GM18517 (cell line): ENCODE data around the gene STOML2.
A peak's percentile ranks its signal among the peaks of the same experiment; 100 is the strongest.

Source experiments
- ATAC-seq: cut with Tn5 transposase; IDR thresholded peaks from one replicate; pipeline ENCODE4 v1.9.1; 2021; ENCODE audit warnings: mild to moderate bottlenecking, moderate library complexity; ENCODE audit not compliant: unreplicated experiment

The STOML2 gene

DNA sequence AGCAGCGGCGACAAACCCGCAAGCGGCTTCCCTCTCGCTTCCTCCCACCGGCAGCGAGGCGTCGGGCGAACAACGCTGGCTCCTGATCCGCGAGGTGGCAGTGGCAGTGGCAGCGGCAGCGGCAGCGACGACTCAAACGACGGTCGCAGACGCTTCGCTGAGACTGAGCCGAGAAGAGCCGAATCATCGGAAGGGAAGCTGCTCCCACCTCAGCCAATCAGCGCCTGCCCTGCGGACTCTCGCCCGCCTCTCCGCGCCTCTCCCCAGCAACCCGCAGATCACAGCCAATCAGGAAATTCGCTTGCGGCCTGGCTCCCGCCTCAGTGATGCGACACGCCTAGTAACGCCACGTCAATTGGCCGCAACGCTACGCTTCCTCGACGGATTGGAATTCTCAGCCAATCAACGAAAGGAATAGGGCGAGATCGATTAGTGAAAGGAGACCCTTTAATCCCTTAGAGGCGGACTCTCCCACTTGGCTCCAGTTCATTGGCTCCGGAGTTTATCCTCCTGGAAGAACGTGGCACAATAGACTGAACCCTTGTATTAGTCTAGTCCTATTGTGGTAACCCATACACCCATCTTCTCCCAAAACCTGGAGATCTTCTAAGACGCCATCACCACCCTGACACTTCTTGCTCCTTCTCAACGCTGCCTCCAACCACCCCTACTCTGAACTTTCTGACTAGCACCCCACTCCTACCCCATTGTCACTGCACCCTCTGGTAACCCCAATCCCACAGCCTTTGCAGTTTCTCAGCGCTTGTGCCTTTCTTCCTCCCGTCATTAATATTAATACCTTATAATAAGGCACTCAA is 30.3 kb downstream of the STOML2 start, which contains the start of gene VCP:
Gene VCP, minus strand, starts transcription at position 165 of the 818 bp plus-strand sequence. CDS start 272 bp downstream, outside the sequence.
- ATAC-seq, result peak; percentile 89

DNA sequence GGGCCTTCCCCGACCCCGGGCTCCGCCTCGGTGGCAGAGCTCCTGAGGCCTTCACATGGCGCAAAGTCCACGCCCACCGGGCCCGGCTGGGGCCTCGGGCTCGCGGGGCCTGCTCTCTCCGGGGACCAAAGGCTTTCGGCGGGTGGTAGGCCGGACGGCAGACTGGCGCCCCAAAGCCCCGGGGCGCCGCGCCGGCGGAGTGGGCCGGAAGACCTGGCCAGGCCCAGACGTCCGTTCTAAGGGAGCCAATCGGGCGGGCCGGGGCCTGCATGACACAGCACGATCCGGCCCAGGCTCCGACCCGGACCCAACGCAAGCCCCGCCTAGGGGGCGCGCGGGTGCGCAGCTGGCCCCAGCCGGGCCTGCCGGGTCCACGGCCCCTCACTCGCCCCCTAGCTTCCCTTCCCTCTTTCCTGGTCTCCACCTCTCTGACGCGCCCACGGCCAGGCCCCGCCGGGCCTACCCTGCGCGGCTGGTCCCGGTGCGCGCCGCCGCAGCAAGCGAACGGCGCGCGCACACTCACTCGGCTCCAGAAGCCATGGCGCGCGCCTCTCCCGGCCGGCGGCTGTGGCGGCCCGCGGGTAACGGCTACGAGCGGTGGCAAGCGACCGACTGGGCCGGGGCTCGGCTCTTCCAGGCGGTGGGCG is 31.0 kb downstream of the STOML2 start:
- peak; percentile 50 for ATAC-seq

DNA sequence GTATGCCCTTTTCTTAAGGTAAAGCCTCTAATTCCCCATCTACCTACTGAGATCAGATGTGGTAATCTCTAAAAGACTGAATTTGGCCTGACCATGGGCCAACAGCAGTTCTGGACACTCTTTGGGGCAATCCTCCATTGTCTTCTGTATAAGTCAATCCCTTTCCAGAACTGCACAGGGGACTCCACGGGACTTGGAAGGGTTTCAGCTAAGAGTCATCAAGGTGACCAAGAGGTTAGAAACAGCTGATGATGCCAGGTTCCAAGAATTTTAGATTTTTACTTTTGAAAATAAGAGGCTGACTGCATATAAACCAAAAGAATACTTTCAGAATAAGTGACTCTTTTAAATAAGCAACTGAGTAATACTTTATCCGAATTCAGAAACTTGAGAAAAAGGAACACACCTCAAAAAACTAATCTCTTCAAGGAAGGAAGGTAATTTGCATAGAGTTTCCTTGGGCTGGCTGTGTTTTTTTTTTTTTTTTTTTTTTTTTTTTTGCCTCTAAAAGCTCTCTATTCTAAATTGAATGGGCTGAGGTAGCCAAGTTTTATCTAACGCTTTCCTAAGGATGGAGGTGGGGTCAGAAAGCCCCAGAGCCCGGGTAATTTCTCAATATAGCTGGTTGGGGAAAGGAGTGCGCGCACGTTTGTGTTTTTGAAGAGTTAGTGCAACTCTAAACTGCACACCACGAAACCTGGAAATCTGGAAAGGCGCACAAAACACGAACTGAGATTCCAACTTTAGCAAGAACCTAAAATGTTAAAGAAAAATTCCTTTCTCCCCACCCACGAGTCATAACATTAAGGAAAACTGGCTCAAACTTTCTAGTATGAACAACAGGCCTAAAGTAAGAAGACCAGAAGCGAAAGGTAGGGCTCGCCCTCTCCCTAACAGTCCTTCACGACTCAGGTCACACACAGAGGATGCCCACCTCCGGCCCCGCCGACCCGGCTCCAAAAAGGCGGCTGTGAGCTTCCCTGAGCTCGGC is 31.8 kb downstream of the STOML2 start:
- ATAC-seq, result no peak

DNA sequence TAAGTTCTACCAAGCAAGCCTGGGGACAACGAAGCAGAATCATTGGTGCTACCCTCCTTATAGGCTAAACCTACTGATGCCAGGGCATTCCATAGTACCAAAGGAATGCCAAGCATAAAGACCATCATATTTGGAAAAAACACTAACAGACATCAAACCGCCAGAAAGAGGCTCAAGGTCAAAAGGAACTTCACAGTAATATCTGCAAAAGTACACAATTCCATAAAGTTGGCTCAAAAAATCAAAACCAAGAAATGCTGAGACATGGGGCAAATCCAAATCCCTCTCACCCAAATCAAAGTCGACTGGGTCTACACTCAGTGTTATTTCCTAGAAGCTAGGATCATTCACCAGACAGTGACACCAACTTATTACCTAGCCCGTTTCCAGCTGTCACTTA is 33.9 kb downstream of the STOML2 start:
- no peak for ATAC-seq

DNA sequence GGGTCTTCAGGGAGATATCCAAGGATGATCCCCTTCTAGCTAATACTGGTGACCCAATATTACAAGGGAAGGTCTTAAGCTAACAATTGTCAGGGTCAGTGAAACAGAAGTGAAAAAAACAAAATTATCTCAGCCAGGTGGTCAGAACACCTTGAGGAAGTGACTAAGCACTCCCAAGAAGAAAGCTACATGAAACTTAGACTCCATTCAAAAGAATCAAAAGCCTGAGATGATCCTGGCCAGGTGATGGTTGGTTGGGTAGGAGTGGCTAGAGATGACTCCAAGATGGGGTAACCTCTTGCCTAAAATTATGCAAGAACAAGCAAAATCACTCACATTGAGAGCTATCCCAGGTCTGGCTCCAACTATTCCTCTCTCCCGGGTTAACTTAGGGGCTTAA is 35.9 kb downstream of the STOML2 start:
- no peak for ATAC-seq

DNA sequence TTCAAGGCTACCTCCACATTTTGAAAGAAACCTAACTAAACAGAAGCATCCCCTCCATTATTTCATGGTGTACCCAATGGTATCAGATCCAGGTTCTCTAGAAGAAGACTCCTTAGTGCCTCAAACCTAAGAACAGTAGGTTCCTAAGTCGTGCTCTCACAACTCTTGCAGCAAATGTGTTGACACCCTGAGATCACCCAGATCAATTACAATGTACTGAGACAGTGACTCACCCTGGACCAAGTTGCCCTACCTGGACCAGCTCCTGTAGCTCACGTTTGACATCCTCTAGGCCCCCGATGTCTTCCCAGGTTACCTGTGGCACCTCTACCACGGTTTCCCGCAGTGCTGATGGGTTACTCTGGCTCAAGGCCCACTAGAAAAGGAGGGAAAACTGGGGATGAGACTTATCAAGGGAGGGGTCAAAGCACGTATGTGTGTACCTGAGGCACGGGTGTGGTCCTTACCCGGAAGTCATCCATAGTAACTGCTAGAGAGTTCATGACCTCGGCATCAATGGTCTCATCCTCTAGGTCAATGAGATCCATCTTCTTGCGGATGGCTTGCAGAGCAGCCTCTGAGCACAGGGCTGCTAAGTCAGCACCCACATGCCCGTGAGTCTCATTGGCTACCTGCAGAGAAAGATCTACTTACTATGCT is 42.3 kb downstream of the STOML2 start:
- ATAC-seq, result no peak

DNA sequence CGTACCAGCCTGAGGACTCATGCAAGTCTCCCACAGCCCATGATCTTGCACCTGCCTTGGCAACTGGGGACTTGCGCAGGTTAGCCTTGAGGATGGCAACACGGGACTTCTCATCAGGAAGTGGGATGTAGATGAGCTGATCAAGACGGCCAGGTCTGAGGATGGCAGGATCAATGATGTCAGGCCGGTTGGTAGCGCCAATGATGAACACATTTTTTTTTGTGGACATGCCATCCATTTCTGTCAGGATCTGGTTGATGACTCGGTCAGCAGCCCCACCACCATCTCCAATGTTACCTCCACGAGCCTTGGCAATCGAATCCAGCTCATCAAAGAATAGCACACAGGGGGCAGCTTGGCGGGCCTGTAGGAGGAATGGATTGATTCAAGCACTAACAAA is 43.5 kb downstream of the STOML2 start:
- ATAC-seq, result no peak

DNA sequence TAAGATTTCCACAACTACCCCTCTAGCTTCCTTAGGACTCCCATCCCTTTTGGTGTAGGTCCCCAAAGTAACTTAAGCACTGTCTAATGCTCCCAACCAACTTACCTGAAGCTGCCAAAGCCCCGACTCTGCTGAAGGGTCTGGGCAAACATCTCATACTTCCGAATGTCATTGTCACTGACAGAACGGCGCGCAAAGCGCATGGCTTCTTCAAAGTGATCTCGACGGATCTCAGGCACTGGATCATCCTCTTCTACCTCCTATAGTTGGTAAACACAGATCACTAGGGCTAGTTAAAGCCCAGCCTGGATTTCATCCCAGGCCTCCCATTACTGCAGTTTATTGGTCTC is 45.7 kb downstream of the STOML2 start:
- ATAC-seq, result no peak

DNA sequence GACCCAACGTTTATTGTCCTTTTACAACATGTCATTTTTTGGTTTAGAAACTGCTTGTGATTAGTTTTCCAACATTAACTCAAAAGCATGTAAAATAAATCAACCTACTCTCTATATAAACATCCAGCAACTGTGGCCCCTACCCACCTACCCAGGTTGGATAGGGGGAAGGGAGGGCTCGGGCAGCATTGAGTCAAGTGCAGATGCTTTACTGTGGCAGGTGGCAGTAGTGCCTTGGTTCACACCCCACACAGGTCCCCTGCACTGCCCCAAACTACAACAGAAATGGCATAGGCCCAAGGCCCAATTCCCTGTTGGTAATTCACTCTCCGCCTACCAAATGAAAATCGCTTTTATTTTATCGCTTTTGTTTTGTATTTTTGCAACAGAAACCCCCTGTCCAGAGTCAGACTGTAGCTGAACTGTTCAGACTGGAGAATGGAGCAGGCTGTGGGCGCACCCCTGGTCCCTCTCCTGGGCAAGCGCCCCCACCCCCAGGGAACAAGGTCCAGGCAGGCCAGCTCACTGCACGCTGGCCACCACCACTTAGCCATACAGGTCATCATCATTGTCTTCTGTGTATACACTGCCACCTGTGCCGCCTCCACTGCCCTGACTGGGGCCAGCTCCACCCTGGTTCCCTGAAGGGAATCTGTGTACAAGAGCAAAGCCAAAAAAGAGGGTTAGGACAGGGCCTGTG is 46.2 kb downstream of the STOML2 start:
- no peak for ATAC-seq

DNA sequence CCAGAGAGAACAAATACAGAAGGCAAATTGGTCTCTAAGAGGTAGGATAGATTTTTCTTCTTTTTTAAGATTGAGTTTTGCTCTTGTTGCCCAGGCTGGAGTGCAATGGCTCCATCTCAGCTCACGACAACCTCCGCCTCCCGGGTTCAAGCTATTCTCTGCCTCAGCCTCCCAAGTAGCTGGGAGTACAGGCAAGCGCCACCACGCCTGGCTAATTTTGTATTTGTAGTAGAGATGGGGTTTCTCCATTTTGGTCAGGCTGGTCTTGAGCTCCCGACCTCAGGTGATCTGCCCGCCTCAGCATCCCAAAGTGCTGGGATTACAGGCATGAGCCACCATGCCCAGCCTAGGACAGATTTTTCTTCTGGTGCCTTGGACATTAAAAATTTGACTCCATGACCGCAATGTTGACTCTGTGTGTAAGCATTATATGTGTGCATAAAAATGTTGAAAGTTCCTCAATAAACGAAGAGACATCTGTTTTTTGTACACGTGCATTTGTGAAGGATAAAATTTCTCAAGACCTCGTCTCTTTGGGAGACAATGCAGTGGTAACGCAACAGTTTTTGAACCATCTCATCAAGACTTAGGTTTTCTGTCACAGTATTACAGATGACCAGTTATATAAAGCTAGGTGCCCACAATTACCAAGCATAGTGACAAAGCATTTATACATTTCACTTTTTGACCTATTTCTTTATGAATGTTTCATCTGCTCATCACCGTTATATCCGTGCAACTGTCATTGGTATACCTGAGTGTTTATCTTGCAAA is 47.9 kb downstream of the STOML2 start:
- no peak for ATAC-seq

DNA sequence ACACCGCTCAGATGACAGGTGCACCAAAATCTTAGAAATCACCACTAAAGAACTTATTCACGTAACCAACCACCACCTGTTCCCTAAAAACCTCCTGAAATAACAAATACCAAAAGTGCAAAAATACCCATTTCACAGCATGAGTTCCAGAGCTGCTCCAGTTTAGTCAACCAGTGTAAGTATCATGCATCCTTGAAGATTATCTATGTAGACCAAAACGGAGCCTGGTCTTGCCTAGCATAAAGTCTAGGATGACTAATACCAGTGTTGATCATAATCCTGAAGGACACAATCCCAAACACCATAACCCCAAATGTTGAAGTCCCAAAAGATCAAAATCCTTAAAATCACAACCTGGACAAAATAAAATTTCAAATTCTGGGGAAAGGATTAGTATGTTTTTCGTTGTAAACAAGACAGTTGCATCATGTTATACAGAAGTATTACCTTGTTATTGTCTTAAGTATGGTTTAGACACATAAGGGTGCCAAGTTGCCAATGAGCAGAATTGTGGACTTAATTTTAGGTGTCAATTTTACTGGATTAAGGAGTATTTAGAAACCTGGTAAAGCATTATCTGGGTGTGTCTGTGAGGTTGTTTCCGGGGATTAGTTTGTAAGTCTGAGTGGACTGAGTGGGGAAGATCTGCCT is 48.6 kb downstream of the STOML2 start:
- no peak for ATAC-seq

DNA sequence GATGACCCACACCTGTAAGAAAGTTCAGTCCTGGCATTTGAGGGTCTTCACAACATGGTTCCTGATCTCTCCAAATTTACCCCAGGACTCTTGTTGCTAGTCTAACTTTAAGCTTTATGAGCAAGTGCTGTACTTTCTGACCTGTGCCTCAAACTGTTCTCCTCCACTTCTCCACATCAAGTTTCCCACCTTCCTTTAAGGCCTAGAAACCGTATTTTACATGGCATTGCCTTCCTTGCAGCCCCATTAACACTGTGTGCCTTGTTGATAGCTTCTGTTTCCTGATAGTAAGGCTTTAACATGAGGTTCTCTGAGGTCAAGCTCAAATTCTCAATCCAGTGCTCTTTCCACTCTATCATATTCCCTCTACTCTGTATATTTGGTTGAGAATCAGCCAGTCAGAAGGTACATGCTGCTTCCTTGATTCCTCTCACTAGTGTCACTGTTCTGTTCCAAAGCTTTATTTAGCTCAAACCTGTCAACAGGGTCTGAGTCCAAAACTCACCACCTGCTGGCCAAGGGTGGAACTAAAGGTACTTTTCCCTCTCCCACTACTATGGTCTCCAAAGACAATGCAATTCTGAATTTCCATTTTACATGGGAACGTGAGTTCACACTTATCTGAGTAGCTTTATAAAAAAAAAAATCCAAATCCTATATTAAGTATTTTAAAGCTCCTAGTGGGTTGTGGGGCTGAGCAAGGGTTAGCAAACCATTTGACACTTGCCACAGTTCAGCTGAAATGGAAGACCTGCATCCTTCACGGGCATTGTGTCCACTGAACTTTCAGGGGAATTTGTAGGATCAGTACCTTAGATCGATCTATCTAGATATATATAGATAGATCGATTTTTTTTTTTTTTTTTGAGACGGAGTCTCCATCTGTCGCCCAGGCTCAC is 51.6 kb downstream of the STOML2 start:
- no peak for ATAC-seq
